H1 (cell line): ENCODE data around the gene ANK3. TPM values are rescaled to one million over a fixed set of nuclear protein-coding genes. Genes with fewer than 3 reads are reported as not detected.

Source experiments
- CTCF ChIA-PET: fragments of 300-600 bp; sonication (Branson Sonifier 250); formaldehyde crosslinking; loops from one replicate; lab custom pipeline; 2021; ENCODE audit not compliant: partially characterized antibody; lab: Charles Lee
- POLR2A ChIA-PET: fragments of 300-600 bp; sonication (Branson Sonifier 250); formaldehyde crosslinking; loops from one replicate; lab custom pipeline; 2021; ENCODE audit warnings: inconsistent platforms; ENCODE audit not compliant: partially characterized antibody; lab: Charles Lee
- DNase-seq, 2 experiments: peaks; one replicate each; pipeline versions ENCODE4 v3.0.0 to v3.0.0-alpha.2; 2010 to 2022; ENCODE audit warnings: low spot score in 2 of 2, low read depth in 1 of 2, mixed read lengths in 1 of 2
- FAIRE-seq: peaks from 2 replicates; lab custom pipeline; 2011; peaks lifted over from hg19 to GRCh38; lab: Jason Lieb, UNC
- H2AFZ ChIP-seq: 2 replicates; pipeline ENCODE4 v1.8.1; 2012; ENCODE audit warnings: low read length, inconsistent platforms
- H2AK5ac ChIP-seq: 2 replicates; pipeline ENCODE4 v1.6.1; 2013; ENCODE audit warnings: low read depth, low read length
- H2BK120ac ChIP-seq: replicated peaks from 2 replicates; pipeline ENCODE3; 2013; ENCODE audit warnings: low read depth, low read length, inconsistent platforms
- H2BK12ac ChIP-seq: 2 replicates; pipeline ENCODE4 v1.6.1; 2013; ENCODE audit warnings: low read depth, low read length
- H2BK15ac ChIP-seq: 2 replicates; pipeline ENCODE4 v1.6.1; 2013; ENCODE audit warnings: low read length
- H2BK20ac ChIP-seq: 2 replicates; pipeline ENCODE4 v1.6.1; 2013; ENCODE audit warnings: low read length
- H2BK5ac ChIP-seq: 2 replicates; pipeline ENCODE4 v1.6.1; 2013; ENCODE audit warnings: low read depth, low read length
- H3K14ac ChIP-seq: 2 replicates; pipeline ENCODE4 v1.6.1; 2013; ENCODE audit warnings: inconsistent platforms; ENCODE audit not compliant: insufficient read length
- H3K18ac ChIP-seq: 2 replicates; pipeline ENCODE4 v1.6.1; 2013; ENCODE audit warnings: low read length; ENCODE audit errors: extremely low read depth
- H3K23ac ChIP-seq: 2 replicates; pipeline ENCODE4 v1.6.1; 2013; ENCODE audit warnings: inconsistent platforms; ENCODE audit not compliant: insufficient read length
- H3K23me2 ChIP-seq: 2 replicates; pipeline ENCODE4 v1.6.1; 2013; ENCODE audit warnings: low read depth, low read length
- H3K27ac ChIP-seq: 2 replicates; pipeline ENCODE4 v1.6.1; 2011; ENCODE audit warnings: low read depth, low read length, inconsistent platforms
- H3K27me3 ChIP-seq, 4 experiments: replicated peaks in 1 of 4; 1 replicate in 1 of 4; 2 replicates in 3 of 4; pipeline versions ENCODE4 v1.6.1 to v1.8.1; 2011 to 2013; ENCODE audit warnings: low read length in 3 of 4, mild to moderate bottlenecking in 3 of 4, inconsistent platforms in 2 of 4, mixed read lengths in 2 of 4, moderate library complexity in 1 of 4; ENCODE audit not compliant: control insufficient read depth in 3 of 4, insufficient read depth in 3 of 4; ENCODE audit errors: extremely low read depth in 1 of 4
- H3K36me3 ChIP-seq, 4 experiments: 2 replicates each; pipeline versions ENCODE4 v1.6.1 to v1.8.1; 2011 to 2013; ENCODE audit warnings: mild to moderate bottlenecking in 4 of 4, low read length in 3 of 4, moderate library complexity in 2 of 4, control low read depth in 1 of 4, inconsistent platforms in 1 of 4; ENCODE audit not compliant: insufficient read depth in 4 of 4, control insufficient read depth in 2 of 4
- H3K4ac ChIP-seq: replicated peaks from 2 replicates; pipeline ENCODE3; 2013; ENCODE audit warnings: low read length, low read depth, mixed read lengths, inconsistent platforms; ENCODE audit not compliant: insufficient read length
- H3K4me1 ChIP-seq, 4 experiments: replicated peaks in 1 of 4; 1 replicate in 1 of 4; 2 replicates in 3 of 4; pipeline versions ENCODE4 v1.6.1 to v1.8.1; 2011 to 2013; ENCODE audit warnings: low read length in 3 of 4, inconsistent platforms in 2 of 4, mixed read lengths in 1 of 4; ENCODE audit not compliant: insufficient read depth in 4 of 4, control insufficient read depth in 3 of 4
- H3K4me2 ChIP-seq, 2 experiments: 2 replicates each; pipeline versions ENCODE4 v1.6.1 to v1.8.1; 2011 to 2013; ENCODE audit warnings: low read depth in 2 of 2, low read length in 2 of 2, control low read depth in 1 of 2, inconsistent platforms in 1 of 2, mild to moderate bottlenecking in 1 of 2; ENCODE audit not compliant: insufficient read depth in 1 of 2
- H3K4me3 ChIP-seq, 4 experiments: fragments of 200-600, 300-600 bp in 1 of 4; sonication (generic), shearing (Covaris generic), sonication (Bioruptor Twin) in 1 of 4; 2 replicates each; pipeline versions ENCODE4 v1.5.1 to v1.8.1; 2011 to 2016; ENCODE audit warnings: low read length in 4 of 4, low read depth in 3 of 4, control low read depth in 2 of 4, inconsistent platforms in 2 of 4, mild to moderate bottlenecking in 2 of 4, mixed read lengths in 1 of 4, moderate library complexity in 1 of 4; ENCODE audit not compliant: insufficient read depth in 2 of 4; ENCODE audit errors: extremely low read depth in 1 of 4
- H3K56ac ChIP-seq: replicated peaks from 2 replicates; pipeline ENCODE3; 2013; ENCODE audit warnings: low read depth, mild to moderate bottlenecking, mixed read lengths, low read length, inconsistent platforms; ENCODE audit not compliant: insufficient read length
- H3K79me1 ChIP-seq: 2 replicates; pipeline ENCODE4 v1.6.1; 2013; ENCODE audit warnings: low read depth, low read length, control low read depth
- H3K79me2 ChIP-seq, 2 experiments: 2 replicates each; pipeline versions ENCODE4 v1.6.1 to v1.8.1; 2012 to 2013; ENCODE audit warnings: low read length in 2 of 2, mild to moderate bottlenecking in 2 of 2, inconsistent platforms in 1 of 2; ENCODE audit not compliant: insufficient read depth in 2 of 2, control insufficient read depth in 1 of 2
- H3K9ac ChIP-seq, 4 experiments: replicated peaks in 1 of 4; 1 replicate in 1 of 4; 2 replicates in 3 of 4; pipeline versions ENCODE4 v1.6.1 to v1.8.1; 2011 to 2013; ENCODE audit warnings: low read depth in 3 of 4, low read length in 3 of 4, control low read depth in 2 of 4, mild to moderate bottlenecking in 2 of 4, moderate library complexity in 2 of 4, inconsistent platforms in 1 of 4; ENCODE audit errors: extremely low read depth in 1 of 4
- H3K9me3 ChIP-seq, 2 experiments: 2 replicates each; pipeline versions ENCODE4 v1.6.1 to v1.8.1; 2012 to 2013; ENCODE audit warnings: mild to moderate bottlenecking in 2 of 2, moderate library complexity in 2 of 2, control low read depth in 1 of 2, inconsistent platforms in 1 of 2, low read depth in 1 of 2, low read length in 1 of 2, mixed read lengths in 1 of 2; ENCODE audit not compliant: insufficient read depth in 2 of 2
- H4K20me1 ChIP-seq, 2 experiments: replicated peaks in 1 of 2; 2 replicates each; pipeline versions ENCODE3 to v1.8.1; 2011 to 2013; ENCODE audit warnings: inconsistent platforms in 2 of 2, low read length in 2 of 2, mild to moderate bottlenecking in 1 of 2; ENCODE audit not compliant: insufficient read depth in 2 of 2, control insufficient read depth in 1 of 2
- H4K5ac ChIP-seq: 2 replicates; pipeline ENCODE4 v1.6.1; 2013; ENCODE audit warnings: low read length, low read depth, mixed read lengths, inconsistent platforms; ENCODE audit not compliant: insufficient read length
- H4K8ac ChIP-seq: 2 replicates; pipeline ENCODE4 v1.8.0; 2013; ENCODE audit warnings: mild to moderate bottlenecking, moderate library complexity, low read length, inconsistent platforms; ENCODE audit not compliant: insufficient read depth; ENCODE audit errors: extremely low read depth
- H4K91ac ChIP-seq: replicated peaks from 2 replicates; pipeline ENCODE3; 2013; ENCODE audit warnings: low read length, mixed read lengths, inconsistent platforms; ENCODE audit not compliant: insufficient read length
- BACH1 ChIP-seq: IDR thresholded peaks from 2 replicates; pipeline ENCODE4 v1.6.1; 2012; ENCODE audit warnings: low read length, improper control_type of control experiment
- CEBPB ChIP-seq: IDR thresholded peaks from 2 replicates; pipeline ENCODE4 v1.6.1; 2012; ENCODE audit warnings: low read depth, low read length
- RAD21 ChIP-seq, 2 experiments: IDR thresholded peaks in 1 of 2; conservative IDR thresholded peaks in 1 of 2; 2 replicates each; pipeline ENCODE4 v1.6.1; 2011; ENCODE audit warnings: low read depth in 2 of 2, low read length in 2 of 2, improper control_type of control experiment in 1 of 2, inconsistent platforms in 1 of 2, mild to moderate bottlenecking in 1 of 2, moderate library complexity in 1 of 2
- WGBS, 2 experiments: shearing (Covaris generic) in 1 of 2; methylation state at CpG; one replicate each; pipeline versions ENCODE4 v1.1.6 to v1.1.7; 2013 to 2015; ENCODE audit warnings: low lambda C conversion rate in 2 of 2, mixed read lengths in 2 of 2, inconsistent platforms in 1 of 2, low coverage in 1 of 2, missing lambda C conversion rate in 1 of 2; ENCODE audit not compliant: insufficient replicate concordance in 2 of 2, insufficient coverage in 1 of 2, insufficient read length in 1 of 2; ENCODE audit errors: extremely low coverage in 1 of 2, missing lambda C conversion rate in 1 of 2; 5-methylcytosine and 5-hydroxymethylcytosine counted together
- polyA plus RNA-seq, 7 experiments: library from polyadenylated mRNA; depleted of rRNA in 3 of 7; stranded (reverse) in 5 of 7; unstranded in 2 of 7; fragments of >200 nt in 5 of 7; fragments of 200-250 nt in 2 of 7; gene quantifications; 1 replicate in 5 of 7; 2 replicates in 1 of 7; 4 replicates in 1 of 7; pipeline versions ENCODE4 v1.2.1 to v1.2.3, GENCODE V29; 2011 to 2013; ENCODE audit warnings: missing spikeins in 2 of 7, mixed read lengths in 2 of 7
- total RNA-seq: library from RNA; stranded (reverse); fragmentation: NEBNext Ultra II Directional; extraction: Animal tissue kit (Norgen Biotek cat#: 25700); gene quantifications from 2 replicates; pipeline ENCODE4 v1.2.1, GENCODE V29; 2021
- TF ChIP-seq, protein P1 (sequence below), 3 experiments: IDR thresholded peaks; 1 replicate in 2 of 3; 2 replicates in 1 of 3; pipeline versions ENCODE4 v1.5.1 to v1.6.1; 2011; ENCODE audit warnings: low read length in 3 of 3, mild to moderate bottlenecking in 3 of 3, inconsistent platforms in 2 of 3, low read depth in 1 of 3, moderate library complexity in 1 of 3; ENCODE audit not compliant: insufficient read depth in 1 of 3; ENCODE audit errors: control extremely low read depth in 1 of 3

The ANK3 gene
- total and polyA plus RNA-seq, 2 of the 8 experiments (the other 6 are each of a cell fraction or from before 2014, with no cell fraction given): 18.1 to 67.9 TPM

DNA sequence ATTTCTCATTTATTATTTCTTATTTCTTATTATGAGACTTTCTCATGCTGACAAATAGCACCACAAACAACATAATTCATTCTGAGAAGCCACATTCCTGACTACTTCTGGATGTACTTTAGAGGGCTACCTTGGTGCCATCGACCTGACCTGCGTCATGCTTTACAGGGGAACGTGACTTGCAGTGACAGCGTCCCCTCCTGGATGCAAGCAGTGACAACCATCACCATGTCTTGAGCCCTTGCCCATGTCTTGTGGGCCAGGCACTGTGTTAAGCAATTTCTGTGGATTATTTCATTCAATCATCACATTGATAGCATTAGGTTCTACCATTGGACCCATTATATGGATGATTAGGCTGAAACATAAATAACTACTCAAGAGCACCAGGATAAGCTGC lies 137.0 kb downstream of the ANK3 start:
- Histone ChIP-seq H2BK20ac (no peak overlapping the region), H2BK120ac (no peak overlapping the region), H3K27ac (no peak overlapping the region), H3K4me2 (no peak overlapping the region), H4K91ac (no peak overlapping the region), H4K20me1 (no peaks in the 10 kb centered on the region), H3K4me3 (no peak overlapping the region), H3K4ac (no peak overlapping the region), H3K9me3 (no peaks in the 10 kb centered on the region), H3K56ac (no peak overlapping the region), H2AFZ (no peak overlapping the region), H3K23ac (no peak overlapping the region), H2AK5ac (no peak overlapping the region), H3K27me3 (no peaks in the 10 kb centered on the region), H2BK5ac (no peak overlapping the region), H2BK12ac (no peak overlapping the region), H2BK15ac (no peak overlapping the region), H3K18ac (no peak overlapping the region), H3K79me1 (no peaks in the 10 kb centered on the region), H3K9ac (no peak overlapping the region), H3K14ac (no peak overlapping the region), H4K8ac (no peak overlapping the region), H3K4me1 (no peaks in the 10 kb centered on the region; a peak in 1 of 7 replicates), H3K36me3 (no peaks in the 10 kb centered on the region), H3K79me2 (no peaks in the 10 kb centered on the region), H4K5ac (no peak overlapping the region), H3K23me2 (no peaks in the 10 kb centered on the region)
- ChIA-PET POLR2A (no interaction called here), CTCF (interaction anchor here (0.6 to 1.0 kb wide), 3 partner anchors 16 to 398 kb away, joined by 3 read pairs; no protein-coding TSS in a partner anchor)
- FAIRE-seq (no peak), DNase-seq (no peak)
- 89% methylated on average over 4 of the region's 4 CpGs; no CpG with 5 or more reads in 1 of the 2 experiments for WGBS, 2 experiments
- peak; percentile 20 to 50; a peak in 2 of 4 replicates for TF ChIP-seq RAD21 (IDR thresholded peaks at IDR 0.05 in 1 of 2, conservative IDR thresholded peaks at IDR 0.05 in 1 of 2; ENCODE audit: low read depth in 2 of 2, low read length in 2 of 2)
- TF ChIP-seq CEBPB: no peak
- no peak for TF ChIP-seq BACH1
- TF ChIP-seq, protein P1, sequence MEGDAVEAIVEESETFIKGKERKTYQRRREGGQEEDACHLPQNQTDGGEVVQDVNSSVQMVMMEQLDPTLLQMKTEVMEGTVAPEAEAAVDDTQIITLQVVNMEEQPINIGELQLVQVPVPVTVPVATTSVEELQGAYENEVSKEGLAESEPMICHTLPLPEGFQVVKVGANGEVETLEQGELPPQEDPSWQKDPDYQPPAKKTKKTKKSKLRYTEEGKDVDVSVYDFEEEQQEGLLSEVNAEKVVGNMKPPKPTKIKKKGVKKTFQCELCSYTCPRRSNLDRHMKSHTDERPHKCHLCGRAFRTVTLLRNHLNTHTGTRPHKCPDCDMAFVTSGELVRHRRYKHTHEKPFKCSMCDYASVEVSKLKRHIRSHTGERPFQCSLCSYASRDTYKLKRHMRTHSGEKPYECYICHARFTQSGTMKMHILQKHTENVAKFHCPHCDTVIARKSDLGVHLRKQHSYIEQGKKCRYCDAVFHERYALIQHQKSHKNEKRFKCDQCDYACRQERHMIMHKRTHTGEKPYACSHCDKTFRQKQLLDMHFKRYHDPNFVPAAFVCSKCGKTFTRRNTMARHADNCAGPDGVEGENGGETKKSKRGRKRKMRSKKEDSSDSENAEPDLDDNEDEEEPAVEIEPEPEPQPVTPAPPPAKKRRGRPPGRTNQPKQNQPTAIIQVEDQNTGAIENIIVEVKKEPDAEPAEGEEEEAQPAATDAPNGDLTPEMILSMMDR (IDR thresholded peaks at IDR 0.05; ENCODE audit: control extremely low read depth in 1 of 3, insufficient read depth in 1 of 3, low read depth in 1 of 3, low read length in 3 of 3): peak; percentile 33 to 66 (median 59)
